K562 (cell line): Measurements from ENCODE around the gene ZNF107. TPM values are rescaled to one million over a fixed set of nuclear protein-coding genes. Genes with fewer than 3 reads are reported as not detected.
"Not testable (repeated sequence)": the region's sequence is repeated elsewhere in the genome, so short reads cannot be mapped to it uniquely, and the experiment has no call there.

ENCODE experiments used
- ATAC-seq: fragments of 200-7000 bp; cut with Tn5 transposase; 3 replicates; pipeline ENCODE4 v1.9.1; 2020; ENCODE audit warnings: moderate library complexity
- BruUV-seq: library from RNA; stranded (reverse); fragments of 400-500 nt; replicated peaks from 2 replicates; lab custom pipeline; 2021; lab: Mats Ljungman, UMichigan
- CTCF ChIA-PET: fragments of 300-600 bp; formaldehyde crosslinking; extraction: SDS; loops from one replicate; lab custom pipeline; 2021; ENCODE audit warnings: low intra/inter-chr PET ratio; lab: Yijun Ruan, JAX
- POLR2A ChIA-PET: fragments of 300-600, 350-650 bp; sonication (Branson Sonifier 250); formaldehyde crosslinking; extraction: SDS; loops from one replicate; lab custom pipeline; 2021; ENCODE audit warnings: antibody characterized with exemption, inconsistent platforms; lab: Yijun Ruan, JAX
- DNase-seq, 4 experiments: peaks; one replicate each; pipeline versions ENCODE4 v3.0.0 to v3.0.0-alpha.2; 2011 to 2018; ENCODE audit warnings: low spot score in 3 of 4, mixed read lengths in 3 of 4; ENCODE audit errors: extremely low read depth in 1 of 4
- FAIRE-seq: peaks from 2 replicates; lab custom pipeline; 2011; peaks lifted over from hg19 to GRCh38; lab: Jason Lieb, UNC
- H2AFZ ChIP-seq: 2 replicates; pipeline ENCODE4 v1.6.0; 2011; ENCODE audit warnings: low read depth, low read length, control low read depth, inconsistent platforms
- H3K27ac ChIP-seq: fragments of 200-600 bp; 3 replicates; pipeline ENCODE4 v1.8.0; 2011; ENCODE audit warnings: low read depth, mild to moderate bottlenecking, control low read depth, inconsistent platforms, low read length, moderate library complexity, mixed read lengths; ENCODE audit errors: extremely low read depth
- H3K27me3 ChIP-seq, 2 experiments: fragments of 300-600 bp in 1 of 2; 2 replicates in 1 of 2; 3 replicates in 1 of 2; pipeline versions ENCODE4 v1.6.0 to v1.8.0; 2011; ENCODE audit warnings: inconsistent platforms in 2 of 2, low read length in 2 of 2, mild to moderate bottlenecking in 1 of 2, mixed read lengths in 1 of 2, moderate library complexity in 1 of 2; ENCODE audit not compliant: control insufficient read depth in 2 of 2, insufficient read depth in 2 of 2
- H3K36me3 ChIP-seq: fragments of 300-600 bp; 3 replicates; pipeline ENCODE4 v1.8.0; 2011; ENCODE audit warnings: mild to moderate bottlenecking, low read length, inconsistent platforms; ENCODE audit not compliant: control insufficient read depth, insufficient read depth
- H3K4me1 ChIP-seq, 2 experiments: fragments of 200-600 bp in 1 of 2; replicated peaks in 1 of 2; 2 replicates in 1 of 2; 3 replicates in 1 of 2; pipeline versions ENCODE4 v1.5.1 to v1.8.0; 2011; ENCODE audit warnings: inconsistent platforms in 2 of 2, low read length in 2 of 2, mild to moderate bottlenecking in 1 of 2, mixed read lengths in 1 of 2, moderate library complexity in 1 of 2; ENCODE audit not compliant: control insufficient read depth in 2 of 2, insufficient read depth in 2 of 2
- H3K4me2 ChIP-seq: 2 replicates; pipeline ENCODE4 v1.6.1; 2011; ENCODE audit warnings: low read length, control low read depth, inconsistent platforms, mixed read lengths; ENCODE audit not compliant: insufficient read depth
- H3K4me3 ChIP-seq: fragments of 200-600 bp; sonication (generic), shearing (Covaris generic); 2 replicates; pipeline ENCODE4 v1.5.1; 2016; ENCODE audit warnings: control low read depth, inconsistent platforms
- H3K79me2 ChIP-seq: fragments of 200-600 bp; 3 replicates; pipeline ENCODE4 v1.8.0; 2011; ENCODE audit warnings: low read length, inconsistent platforms; ENCODE audit not compliant: control insufficient read depth, insufficient read depth
- H3K9ac ChIP-seq, 2 experiments: 2 replicates each; pipeline versions ENCODE4 v1.6.0 to v1.6.1; 2011; ENCODE audit warnings: low read depth in 2 of 2, low read length in 2 of 2, control low read depth in 1 of 2, inconsistent platforms in 1 of 2, mild to moderate bottlenecking in 1 of 2, mixed read lengths in 1 of 2; ENCODE audit not compliant: insufficient read depth in 1 of 2
- H3K9me1 ChIP-seq: one replicate; pipeline ENCODE4 v1.6.0; 2011; ENCODE audit warnings: inconsistent platforms, mild to moderate bottlenecking, low read length, moderate library complexity; ENCODE audit not compliant: control insufficient read depth, insufficient read depth
- H3K9me3 ChIP-seq: replicated peaks from 2 replicates; pipeline ENCODE4 v1.5.1; 2011; ENCODE audit warnings: low read depth, low read length, inconsistent platforms; ENCODE audit not compliant: control insufficient read depth, insufficient read depth
- H4K20me1 ChIP-seq: replicated peaks from 2 replicates; pipeline ENCODE4 v1.6.1; 2011; ENCODE audit warnings: low read length, inconsistent platforms, mixed read lengths; ENCODE audit not compliant: control insufficient read depth, insufficient read depth
- ESRRB ChIP-seq: fragments of 250-450 bp; sonication (Bioruptor Pico); IDR thresholded peaks from 2 replicates; pipeline ENCODE4 v1.5.0; 2020; ENCODE audit warnings: mild to moderate bottlenecking, moderate library complexity, borderline replicate concordance
- KLF10 ChIP-seq: fragments of 250-450 bp; sonication (Bioruptor Pico); IDR thresholded peaks from 2 replicates; pipeline ENCODE4 v1.6.1; 2021; ENCODE audit warnings: matching md5 sums
- NFE2 ChIP-seq: IDR thresholded peaks from 2 replicates; pipeline ENCODE4 v1.6.1; 2014; ENCODE audit warnings: antibody characterized with exemption, low read depth
- POLR2A ChIP-seq: fragments of 450-650 bp; conservative IDR thresholded peaks from 2 replicates; pipeline ENCODE4 v1.6.1; 2016
- WGBS: fragments of 100-300 bp; shearing (Covaris generic); methylation state at CpG from one replicate; pipeline ENCODE4 v1.1.6; 2016; ENCODE audit warnings: low coverage, mixed read lengths; ENCODE audit not compliant: insufficient coverage; ENCODE audit errors: missing lambda C conversion rate; 5-methylcytosine and 5-hydroxymethylcytosine counted together
- in situ Hi-C: fragments of 300-500 bp; cut with MboI; formaldehyde crosslinking; loops from 4 replicates; pipeline ENCODE4 v1.15.0; 2018; ENCODE audit warnings: inconsistent platforms, mixed read lengths
- intact Hi-C: fragments of 100-400 bp; cut with micrococcal nuclease; formaldehyde crosslinking; loops from 2 replicates; pipeline ENCODE4 v1.14.2; 2022
- polyA plus RNA-seq, 8 experiments: library from polyadenylated mRNA; depleted of rRNA in 4 of 8; stranded (reverse) in 5 of 8; unstranded in 3 of 8; fragments of >200 nt; fragmentation: Nextera tagmentation in 2 of 8; fragmentation: Illumina TruSeq in 1 of 8; extraction: Ambion mirVana in 2 of 8; extraction: Trizol in 1 of 8; gene quantifications; 2 replicates each; pipeline versions ENCODE4 v1.2.1 to v1.2.3, GENCODE V29; 2011 to 2014; ENCODE audit warnings: inconsistent platforms in 1 of 8, missing spikeins in 1 of 8
- total RNA-seq, 7 experiments: library from RNA; depleted of rRNA in 6 of 7; stranded (reverse); fragments of >200 nt in 6 of 7; fragmentation: Illumina TruSeq in 2 of 7; extraction: Trizol in 2 of 7; gene quantifications; 2 replicates each; pipeline versions ENCODE4 v1.2.1 to v1.2.3, GENCODE V29; 2011 to 2021; ENCODE audit warnings: low replicate concordance in 1 of 7

The ZNF107 gene
- total and polyA plus RNA-seq, 9 of the 15 experiments (the other 6 are each of a cell fraction or from before 2014, with no cell fraction given), result 2.4 to 14.2 (median 7.9) TPM

DNA sequence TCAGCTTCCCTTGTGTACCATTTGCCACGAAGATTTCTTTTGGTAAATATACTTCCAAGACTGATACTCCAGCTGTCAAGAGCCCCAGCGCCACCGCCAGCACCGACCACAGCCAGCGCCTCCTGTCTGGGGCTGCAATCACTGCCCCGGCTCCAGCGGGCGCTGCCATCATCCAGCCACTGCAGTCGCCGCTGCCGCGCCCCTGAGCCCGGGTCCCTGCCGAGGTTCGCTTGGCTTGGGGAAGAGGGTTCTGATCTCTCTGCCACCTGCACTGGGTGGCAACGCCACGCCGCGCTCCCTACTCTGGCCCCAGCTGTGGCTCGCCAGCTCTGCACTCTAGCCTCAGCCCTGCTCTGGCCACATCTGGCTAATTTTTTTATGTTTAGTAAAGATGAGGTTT lies 70.6 kb downstream of the ZNF107 start:
- no peaks in the 10 kb centered on the region for H3K27me3 ChIP-seq
- no peak for DNase-seq
- ChIA-PET CTCF (no interaction called here), POLR2A (no interaction called here)
- no peaks in the 10 kb centered on the region for H4K20me1 ChIP-seq
- H3K4me2 ChIP-seq, result no peak overlapping the region
- no peaks in the 10 kb centered on the region for H3K79me2 ChIP-seq
- intact Hi-C loops (no loop called here), in situ Hi-C loops (no loop called here)
- no TSS peak for BruUV-seq
- H2AFZ ChIP-seq, result no peak overlapping the region
- peaks cover 0 to 4% of the 10 kb centered on the region in 2 experiments; a peak in 1 of 5 replicates for H3K4me1 ChIP-seq
- ATAC-seq, result no peak
- no peak overlapping the region for H3K4me3 ChIP-seq
- FAIRE-seq, result no peak
- WGBS, result 52% methylated on average over 19 of the region's 20 CpGs
- H3K36me3 ChIP-seq, result no peaks in the 10 kb centered on the region
- no peaks in the 10 kb centered on the region for H3K9me1 ChIP-seq
- no peak for TF ChIP-seq ESRRB (CRISPR knock-in tag)
- no peak for TF ChIP-seq POLR2A
- TF ChIP-seq NFE2, result no peak
- TF ChIP-seq KLF10 (CRISPR knock-in tag), result no peak
- no peak overlapping the region for H3K27ac ChIP-seq
- H3K9me3 ChIP-seq, result no peaks in the 10 kb centered on the region
- H3K9ac ChIP-seq, result no peak overlapping the region

DNA sequence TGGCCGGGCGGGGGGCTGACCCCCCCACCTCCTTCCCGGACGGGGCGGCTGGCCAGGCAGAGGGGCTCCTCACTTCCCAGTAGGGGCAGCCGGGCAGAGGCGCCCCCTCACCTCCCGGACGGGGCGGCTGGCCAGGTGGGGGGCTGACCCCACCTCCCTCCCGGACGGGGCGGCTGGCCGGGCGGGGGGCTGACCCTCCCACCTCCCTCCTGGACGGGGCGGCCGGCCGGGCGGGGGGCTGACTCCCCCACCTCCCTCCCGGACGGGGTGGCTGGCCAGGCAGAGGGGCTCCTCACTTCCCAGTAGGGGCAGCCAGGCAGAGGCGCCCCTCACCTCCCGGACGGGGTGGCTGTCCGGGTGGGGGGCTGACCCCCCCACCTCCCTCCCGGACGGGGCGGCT lies 72.5 kb downstream of the ZNF107 start:
- in situ Hi-C loops, H2AFZ ChIP-seq, BruUV-seq, H3K9ac ChIP-seq, DNase-seq, H3K4me2 ChIP-seq, H3K4me1 ChIP-seq, H3K9me3 ChIP-seq, H3K36me3 ChIP-seq, CTCF ChIA-PET, H4K20me1 ChIP-seq, intact Hi-C loops, H3K27ac ChIP-seq, ATAC-seq, POLR2A ChIA-PET, FAIRE-seq, H3K4me3 ChIP-seq, H3K79me2 ChIP-seq, H3K9me1 ChIP-seq, H3K27me3 ChIP-seq: not testable (repeated sequence)
- WGBS, result no CpG with 5 or more reads among the region's 29 CpGs

DNA sequence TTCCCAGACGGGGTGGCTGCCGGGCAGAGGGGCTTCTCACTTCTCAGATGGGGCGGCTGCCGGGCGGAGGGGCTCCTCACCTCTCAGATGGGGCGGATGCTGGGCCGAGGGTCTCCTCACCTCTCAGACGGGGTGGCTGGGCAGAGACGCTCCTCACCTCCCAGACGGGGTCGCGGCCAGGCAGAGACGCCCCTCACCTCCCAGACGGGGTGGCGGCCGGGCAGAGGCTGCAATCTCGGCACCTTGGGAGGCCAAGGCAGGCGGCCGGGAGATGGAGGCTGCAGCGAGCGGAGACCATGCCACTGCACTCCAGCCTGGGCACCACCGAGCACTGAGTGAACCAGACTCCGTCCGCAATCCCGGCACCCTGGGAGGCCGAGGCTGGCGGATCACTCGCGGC lies 73.0 kb downstream of the ZNF107 start:
- DNase-seq, BruUV-seq: not testable (repeated sequence)
- 62% methylated on average over 12 of the region's 29 CpGs for WGBS

More for the DNA sequence above, 73.0 kb downstream of the ZNF107 start:
- H3K36me3 ChIP-seq, H2AFZ ChIP-seq, H3K4me1 ChIP-seq, H3K9ac ChIP-seq, H3K9me3 ChIP-seq, H3K4me3 ChIP-seq, H4K20me1 ChIP-seq, H3K27me3 ChIP-seq, H3K4me2 ChIP-seq, ATAC-seq, in situ Hi-C loops, FAIRE-seq, H3K27ac ChIP-seq, intact Hi-C loops, POLR2A ChIA-PET, CTCF ChIA-PET, H3K9me1 ChIP-seq, H3K79me2 ChIP-seq: not testable (repeated sequence)
